Hindlimb muscle (tissue), 1 donor: ENCODE measurements around the gene CNTNAP2. TPM values are rescaled to one million over a fixed set of nuclear protein-coding genes. Genes with fewer than 3 reads are reported as not detected.
"Not testable (repeated sequence)": the region's sequence is repeated elsewhere in the genome, so short reads cannot be mapped to it uniquely, and the experiment has no call there.

Experiments
- DNase-seq: peaks from one replicate; pipeline ENCODE4 v3.0.0-alpha.2; 2013
- polyA plus RNA-seq: library from polyadenylated mRNA; unstranded; fragments of 120-200 nt; gene quantifications from one replicate; pipeline ENCODE4 v1.2.1, GENCODE V29; 2013; ENCODE audit not compliant: insufficient read length

The CNTNAP2 gene
- polyA plus RNA-seq, 1 donor: 10.1 TPM

DNA sequence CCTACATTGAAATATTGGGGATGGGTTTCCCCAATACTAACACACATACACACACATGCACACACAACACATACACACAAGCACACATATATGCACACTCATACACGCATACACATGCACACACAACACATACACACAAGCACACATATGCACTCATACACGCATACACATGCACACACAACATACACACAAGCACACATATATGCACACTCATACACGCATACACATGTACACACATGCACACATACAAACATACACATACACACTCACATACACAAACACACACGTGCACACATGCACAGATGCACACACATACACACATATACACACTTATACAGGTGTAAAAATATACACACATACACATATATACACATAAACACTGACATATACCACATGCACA lies 2346.6 kb downstream of the CNTNAP2 start:
- DNase-seq: no peak

DNA sequence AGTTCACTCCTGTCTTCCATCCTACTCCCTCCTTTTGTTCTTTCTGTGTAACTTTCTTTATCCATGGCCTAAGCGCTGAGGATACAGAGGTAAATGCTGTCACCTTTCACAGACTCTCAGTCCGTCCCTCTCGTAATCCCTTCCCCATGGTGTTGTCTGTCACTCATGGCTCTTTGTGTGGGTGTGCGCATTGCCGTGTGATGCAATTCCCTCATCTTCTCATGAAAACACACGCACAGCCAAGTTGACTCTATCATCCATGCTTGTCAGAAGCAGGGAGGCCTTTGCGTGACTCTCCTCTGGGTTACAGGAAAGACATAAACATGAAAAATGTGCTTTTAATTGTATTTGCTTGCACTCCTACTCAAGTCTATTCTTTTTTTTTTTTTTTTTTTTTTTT lies 2348.3 kb downstream of the CNTNAP2 start:
- no peak for DNase-seq

DNA sequence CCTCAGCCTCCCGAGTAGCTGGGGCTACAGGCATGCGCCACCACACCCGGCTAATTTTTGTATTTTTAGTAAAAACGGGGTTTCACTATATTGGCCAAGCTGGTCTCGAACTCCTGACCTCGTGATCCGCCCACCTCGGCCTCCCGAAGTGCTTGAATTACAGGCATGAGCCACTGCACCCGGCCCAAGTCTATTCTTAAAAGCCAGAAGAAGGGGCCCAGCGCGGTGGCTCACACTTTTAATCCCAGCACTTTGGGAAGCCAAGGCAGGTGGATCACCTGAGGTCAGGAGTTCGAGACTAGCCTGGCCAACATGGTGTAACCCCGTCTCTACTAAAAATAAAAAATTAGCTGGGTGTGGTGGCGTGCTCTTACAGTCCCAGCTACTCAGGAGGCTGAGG lies 2348.8 kb downstream of the CNTNAP2 start:
- not testable (repeated sequence) for DNase-seq

DNA sequence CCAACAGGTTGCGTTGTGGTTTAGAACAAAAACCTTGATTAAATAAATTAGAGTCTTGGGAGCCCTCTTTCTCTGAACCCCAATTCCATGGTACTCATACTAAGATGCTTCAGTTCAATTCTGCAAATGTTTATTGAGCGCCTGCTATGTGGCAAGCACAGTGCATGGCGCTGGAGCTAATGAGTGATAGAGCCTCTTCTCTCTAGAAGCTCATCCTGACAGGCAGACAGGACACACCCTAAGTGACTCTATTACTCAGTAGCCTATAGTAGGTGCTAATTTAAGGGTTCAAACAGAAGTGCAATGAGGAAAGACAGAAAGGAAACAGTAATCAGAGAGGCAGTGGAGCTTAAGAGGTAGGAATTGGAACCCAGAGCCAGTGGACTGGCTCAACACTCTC lies 2349.5 kb downstream of the CNTNAP2 start:
- DNase-seq: no peak

DNA sequence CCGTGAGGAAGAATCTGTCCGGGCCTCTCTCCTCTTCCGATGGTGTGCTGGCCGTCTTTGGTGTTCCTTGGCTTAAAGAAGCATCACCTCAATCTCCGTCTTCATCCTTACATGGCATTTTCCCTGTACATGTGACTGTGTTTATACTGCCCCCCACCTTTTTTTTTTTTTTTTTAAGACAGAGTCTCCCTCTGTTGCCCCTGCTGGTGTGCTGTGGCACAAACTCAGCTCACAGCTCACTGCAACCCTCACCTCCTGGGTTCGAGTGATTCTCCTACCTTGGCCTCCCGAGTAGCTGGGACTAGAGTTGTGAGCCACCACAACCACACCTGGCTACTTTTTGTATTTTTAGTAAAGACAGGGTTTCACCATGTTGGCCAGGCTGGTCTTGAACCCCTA lies 2352.1 kb downstream of the CNTNAP2 start:
- no peak for DNase-seq
